Sigmoid colon (tissue), 3 donors: ENCODE data around the gene TICAM2.

ENCODE experiments used
- CTCF ChIP-seq, 4 experiments: fragments of 450-650 bp in 3 of 4; fragments of 200-600 bp in 1 of 4; IDR thresholded peaks; one replicate each; pipeline ENCODE4 v1.5.1; 2016 to 2019; ENCODE audit warnings: antibody characterized with exemption in 4 of 4, mild to moderate bottlenecking in 3 of 4, moderate library complexity in 2 of 4
- POLR2A ChIP-seq, 2 donors: fragments of 450-650 bp; IDR thresholded peaks; one replicate each; pipeline ENCODE4 v1.6.1; 2016; ENCODE audit warnings: antibody characterized with exemption in 2 of 2, mild to moderate bottlenecking in 2 of 2, moderate library complexity in 2 of 2

- TF ChIP-seq CTCF (IDR thresholded peaks at IDR 0.05) (no peak), POLR2A (IDR thresholded peaks at IDR 0.05) (no peak)
Observed at GRCh38 chr5:115545351-115545882, 56.9 kb downstream of the TICAM2 start.
